Endothelial cell of umbilical vein (primary cell): ENCODE measurements around the gene ZFP1.

Experiments
- CTCF ChIP-seq, 2 donors: IDR thresholded peaks; 1 replicate in 1 of 2; 2 replicates in 1 of 2; pipeline ENCODE4 v1.5.1; 2011; ENCODE audit warnings: low read length in 2 of 2, mild to moderate bottlenecking in 2 of 2, moderate library complexity in 2 of 2, control low read depth in 1 of 2, inconsistent platforms in 1 of 2, low read depth in 1 of 2; ENCODE audit not compliant: insufficient read depth in 1 of 2; ENCODE audit errors: extremely low read depth in 1 of 2
- EZH2 ChIP-seq: IDR thresholded peaks from 2 replicates; pipeline ENCODE4 v1.6.1; 2012; ENCODE audit warnings: borderline replicate concordance, low read depth, mild to moderate bottlenecking, moderate library complexity, low read length, inconsistent platforms; ENCODE audit not compliant: severe bottlenecking
- POLR2A ChIP-seq: IDR thresholded peaks from 2 replicates; pipeline ENCODE4 v1.6.1; 2012; ENCODE audit warnings: low read depth, mild to moderate bottlenecking, control low read depth, low read length
- POLR2AphosphoS5 ChIP-seq: IDR thresholded peaks from 2 replicates; pipeline ENCODE4 v1.6.1; 2012; ENCODE audit warnings: low read depth, mild to moderate bottlenecking, control low read depth, low read length, moderate library complexity; ENCODE audit not compliant: insufficient read depth

- TF ChIP-seq CTCF (IDR thresholded peaks at IDR 0.05; ENCODE audit: extremely low read depth in 1 of 2, insufficient read depth in 1 of 2, low read depth in 1 of 2, low read length in 2 of 2) = no peak
- no peak for TF ChIP-seq POLR2A
- no peak for TF ChIP-seq EZH2
- TF ChIP-seq POLR2AphosphoS5 = no peak
Measured at GRCh38 chr16:75138233-75138632, 10.1 kb upstream of the ZFP1 start.
